GM19238 (cell line): ENCODE measurements around the gene DVL3.

Source experiments
- DNase-seq: peaks from one replicate; pipeline ENCODE4 v3.0.0; 2011; ENCODE audit warnings: low spot score; ENCODE audit not compliant: insufficient read length

The DVL3 gene

DNA sequence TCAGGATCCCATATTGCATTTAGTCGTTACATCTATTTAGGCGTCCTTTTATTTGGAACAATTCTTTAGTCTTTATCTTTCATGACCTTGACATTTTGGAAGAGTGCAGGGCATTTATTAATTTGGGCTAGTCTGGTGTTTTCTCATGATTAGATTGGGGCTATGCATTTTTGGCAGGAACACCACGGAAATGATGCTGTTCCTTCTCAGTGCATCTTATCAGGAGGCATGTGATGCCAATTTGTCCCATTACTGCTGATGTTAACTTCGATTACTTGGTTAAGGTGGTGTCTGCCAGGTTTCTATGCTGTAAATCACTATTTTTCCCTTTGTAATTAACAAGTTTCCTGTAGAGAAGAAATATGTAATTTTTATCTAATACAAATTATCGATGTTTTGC lies 56.1 kb downstream of the DVL3 start:
- no peak for DNase-seq

DNA sequence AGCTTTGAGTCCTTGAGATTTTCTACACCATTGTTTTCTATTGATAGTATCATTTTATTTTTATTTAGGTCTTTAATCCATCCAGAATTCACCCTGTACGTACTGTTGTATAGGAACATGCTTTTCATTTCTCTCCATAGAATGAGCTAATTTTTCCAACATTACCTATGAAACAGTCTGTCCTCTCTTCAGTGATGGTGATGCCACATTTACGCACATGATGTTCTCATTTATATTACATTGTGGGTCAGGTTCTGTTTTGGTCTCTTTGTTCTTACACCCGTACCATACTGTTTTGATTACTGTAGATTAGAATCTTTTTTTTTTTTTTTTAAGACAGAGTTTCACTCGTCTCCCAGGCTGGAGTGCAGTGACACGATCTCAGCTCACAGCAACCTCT lies 56.5 kb downstream of the DVL3 start:
- DNase-seq, result no peak

DNA sequence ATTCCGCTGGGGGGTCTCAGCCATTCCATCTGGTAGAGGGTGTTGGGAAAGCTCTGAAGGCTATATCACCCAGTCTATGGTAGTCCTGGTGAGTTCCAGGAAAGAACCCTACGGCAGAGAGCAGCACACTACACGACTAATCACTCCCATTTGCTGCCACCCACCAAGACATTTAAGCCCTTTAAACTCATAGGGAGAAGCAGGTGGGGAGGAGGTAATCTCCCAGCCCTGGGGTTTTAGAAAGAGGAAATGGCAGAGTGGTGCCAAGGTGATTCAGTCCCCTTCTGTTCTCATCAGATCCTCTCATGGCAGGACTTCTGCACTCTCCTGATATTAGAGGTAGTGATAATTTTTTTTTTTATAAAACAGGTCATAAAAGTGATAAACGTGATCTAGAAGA lies 63.6 kb downstream of the DVL3 start:
- DNase-seq, result no peak

DNA sequence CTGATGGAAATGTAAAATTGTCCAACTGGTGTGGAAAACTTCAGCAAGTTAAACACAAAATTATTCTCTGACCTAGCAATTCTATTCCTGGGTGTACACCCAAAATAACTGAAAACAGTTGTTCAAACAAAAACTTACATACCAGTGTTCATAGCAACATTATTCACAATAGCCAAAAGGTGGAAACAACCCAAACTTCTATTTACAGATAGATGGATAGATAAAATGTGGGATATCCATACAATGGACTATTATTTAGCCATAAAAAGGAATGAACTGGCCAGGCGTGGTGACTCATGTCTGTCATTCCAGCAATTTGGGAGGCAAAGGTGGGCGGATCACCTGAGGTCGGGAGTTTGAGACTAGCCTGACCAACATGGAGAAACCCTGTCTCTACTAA lies 67.3 kb downstream of the DVL3 start:
- no peak for DNase-seq
